IMR-90 (cell line): ENCODE results near the gene AGAP1. TPM values are rescaled to one million over a fixed set of nuclear protein-coding genes. Genes with fewer than 3 reads are reported as not detected.

ENCODE experiments used
- ATAC-seq: fragments of 200-7000 bp; cut with Tn5 transposase; 2 replicates; pipeline ENCODE4 v1.9.1; 2020; ENCODE audit warnings: low read depth, mild to moderate bottlenecking, moderate library complexity
- BruUV-seq: library from RNA; stranded (reverse); fragments of 400-500 nt; replicated peaks from 2 replicates; lab custom pipeline; 2021; lab: Mats Ljungman, UMichigan
- CTCF ChIA-PET: fragments of 300-600 bp; formaldehyde crosslinking; extraction: SDS; loops from one replicate; lab custom pipeline; 2021; ENCODE audit warnings: antibody characterized with exemption; lab: Yijun Ruan, JAX
- POLR2A ChIA-PET: fragments of 300-600 bp; sonication (Branson Sonifier 250); formaldehyde crosslinking; loops from one replicate; lab custom pipeline; 2022; ENCODE audit warnings: antibody characterized with exemption; ENCODE audit not compliant: unreplicated experiment; lab: Charles Lee
- DNase-seq: peaks from one replicate; pipeline ENCODE4 v3.0.0; 2013
- H2AFZ ChIP-seq: replicated peaks from 2 replicates; pipeline ENCODE3; 2013; ENCODE audit warnings: low read length, mild to moderate bottlenecking; ENCODE audit not compliant: poor library complexity
- H2AK5ac ChIP-seq: 2 replicates; pipeline ENCODE4 v1.6.1; 2013; ENCODE audit warnings: low read depth, low read length, inconsistent platforms
- H2AK9ac ChIP-seq: replicated peaks from 2 replicates; pipeline ENCODE3; 2013; ENCODE audit warnings: mild to moderate bottlenecking, low read depth, low read length, moderate library complexity; ENCODE audit not compliant: poor library complexity
- H2BK120ac ChIP-seq: 2 replicates; pipeline ENCODE4 v1.6.1; 2013; ENCODE audit warnings: low read depth, low read length, inconsistent platforms
- H2BK15ac ChIP-seq: 3 replicates; pipeline ENCODE4 v1.6.1; 2013; ENCODE audit warnings: low read depth, low read length, inconsistent platforms
- H2BK20ac ChIP-seq: 2 replicates; pipeline ENCODE4 v1.6.1; 2013; ENCODE audit warnings: low read depth, mild to moderate bottlenecking, inconsistent platforms, low read length, moderate library complexity
- H2BK5ac ChIP-seq: 2 replicates; pipeline ENCODE4 v1.6.1; 2013; ENCODE audit warnings: mild to moderate bottlenecking, low read depth, low read length, inconsistent platforms; ENCODE audit not compliant: poor library complexity, severe bottlenecking
- H3K14ac ChIP-seq: replicated peaks from 2 replicates; pipeline ENCODE4 v1.6.1; 2013; ENCODE audit warnings: low read depth, low read length, inconsistent platforms
- H3K18ac ChIP-seq: 2 replicates; pipeline ENCODE4 v1.6.1; 2013; ENCODE audit warnings: low read depth, low read length, control low read depth
- H3K23ac ChIP-seq: 2 replicates; pipeline ENCODE4 v1.6.1; 2013; ENCODE audit warnings: low read depth, low read length, inconsistent platforms
- H3K27ac ChIP-seq: 2 replicates; pipeline ENCODE4 v1.5.1; 2013; ENCODE audit warnings: mild to moderate bottlenecking, control low read depth, low read length; ENCODE audit not compliant: insufficient read depth
- H3K27me3 ChIP-seq: 2 replicates; pipeline ENCODE4 v1.6.1; 2013; ENCODE audit warnings: low read length; ENCODE audit not compliant: control insufficient read depth, insufficient read depth
- H3K36me3 ChIP-seq: 2 replicates; pipeline ENCODE4 v1.6.1; 2013; ENCODE audit warnings: low read length, mixed read lengths; ENCODE audit not compliant: control insufficient read depth, insufficient read depth
- H3K4ac ChIP-seq: 2 replicates; pipeline ENCODE4 v1.6.1; 2013; ENCODE audit warnings: low read depth, low read length, inconsistent platforms
- H3K4me1 ChIP-seq: 2 replicates; pipeline ENCODE4 v1.6.1; 2013; ENCODE audit warnings: low read length, mixed read lengths; ENCODE audit not compliant: control insufficient read depth, insufficient read depth
- H3K4me2 ChIP-seq: 2 replicates; pipeline ENCODE4 v1.6.1; 2013; ENCODE audit warnings: low read depth, mild to moderate bottlenecking, control low read depth, low read length, moderate library complexity
- H3K4me3 ChIP-seq: 2 replicates; pipeline ENCODE4 v1.5.1; 2013; ENCODE audit warnings: low read depth, mild to moderate bottlenecking, control low read depth, low read length, moderate library complexity; ENCODE audit not compliant: insufficient read depth
- H3K56ac ChIP-seq: 2 replicates; pipeline ENCODE4 v1.6.1; 2013; ENCODE audit warnings: low read length, inconsistent platforms; ENCODE audit not compliant: insufficient read depth; ENCODE audit errors: extremely low read depth
- H3K79me1 ChIP-seq, 2 experiments: 2 replicates each; pipeline ENCODE4 v1.6.1; 2013; ENCODE audit warnings: low read length in 2 of 2, inconsistent platforms in 1 of 2, low read depth in 1 of 2
- H3K9ac ChIP-seq: 2 replicates; pipeline ENCODE4 v1.6.1; 2013; ENCODE audit warnings: low read depth, low read length, control low read depth
- H3K9me1 ChIP-seq: 2 replicates; pipeline ENCODE4 v1.6.1; 2013; ENCODE audit warnings: low read length, inconsistent platforms; ENCODE audit not compliant: insufficient read depth
- H3K9me3 ChIP-seq: 2 replicates; pipeline ENCODE4 v1.6.1; 2013; ENCODE audit warnings: low read length; ENCODE audit not compliant: control insufficient read depth, insufficient read depth
- H4K20me1 ChIP-seq: 2 replicates; pipeline ENCODE4 v1.6.1; 2013; ENCODE audit warnings: low read length, inconsistent platforms; ENCODE audit not compliant: insufficient read depth
- H4K5ac ChIP-seq: 2 replicates; pipeline ENCODE4 v1.6.1; 2013; ENCODE audit warnings: mild to moderate bottlenecking, low read depth, low read length, control low read depth
- H4K8ac ChIP-seq, 2 experiments: 2 replicates each; pipeline ENCODE4 v1.6.1; 2013; ENCODE audit warnings: low read depth in 2 of 2, low read length in 2 of 2, control low read depth in 1 of 2, inconsistent platforms in 1 of 2
- H4K91ac ChIP-seq: 2 replicates; pipeline ENCODE4 v1.6.1; 2013; ENCODE audit warnings: low read depth, low read length, inconsistent platforms; ENCODE audit not compliant: insufficient read depth
- BHLHE40 ChIP-seq: fragments of 150-350 bp; IDR thresholded peaks from 2 replicates; pipeline ENCODE4 v1.6.1; 2016; ENCODE audit warnings: mild to moderate bottlenecking, low read depth, low read length
- CEBPB ChIP-seq: IDR thresholded peaks from 2 replicates; pipeline ENCODE4 v1.6.1; 2012; ENCODE audit warnings: low read depth, low read length, improper control_type of control experiment
- CHD1 ChIP-seq: IDR thresholded peaks from 2 replicates; pipeline ENCODE4 v1.6.1; 2012; ENCODE audit warnings: low read depth, low read length, improper control_type of control experiment
- CTCF ChIP-seq: conservative IDR thresholded peaks from 2 replicates; pipeline ENCODE4 v1.5.1; 2012; ENCODE audit warnings: mild to moderate bottlenecking, low read depth, low read length, improper control_type of control experiment
- ELK1 ChIP-seq: fragments of 150-350 bp; IDR thresholded peaks from 2 replicates; pipeline ENCODE4 v1.6.1; 2016; ENCODE audit warnings: low read depth, mild to moderate bottlenecking, low read length, moderate library complexity, borderline replicate concordance
- FOS ChIP-seq: fragments of 150-350 bp; IDR thresholded peaks from 2 replicates; pipeline ENCODE4 v1.6.1; 2016; ENCODE audit warnings: low read depth, low read length
- MAFK ChIP-seq: IDR thresholded peaks from 2 replicates; pipeline ENCODE4 v1.6.1; 2012; ENCODE audit warnings: low read depth, low read length, improper control_type of control experiment
- MAZ ChIP-seq: IDR thresholded peaks from 2 replicates; pipeline ENCODE4 v1.6.1; 2012; ENCODE audit warnings: low read depth, mild to moderate bottlenecking, low read length, improper control_type of control experiment, moderate library complexity, borderline replicate concordance
- MXI1 ChIP-seq: IDR thresholded peaks from 2 replicates; pipeline ENCODE4 v1.6.1; 2012; ENCODE audit warnings: low read depth, mild to moderate bottlenecking, low read length, moderate library complexity, borderline replicate concordance
- NFE2L2 ChIP-seq: fragments of 150-350 bp; IDR thresholded peaks from 2 replicates; pipeline ENCODE4 v1.6.1; 2016; ENCODE audit warnings: low read depth, mild to moderate bottlenecking, low read length
- POLR2A ChIP-seq: IDR thresholded peaks from 2 replicates; pipeline ENCODE4 v1.6.1; 2012; ENCODE audit warnings: mild to moderate bottlenecking, low read depth, low read length
- RAD21 ChIP-seq: IDR thresholded peaks from 2 replicates; pipeline ENCODE4 v1.6.1; 2012; ENCODE audit warnings: low read length, improper control_type of control experiment
- RCOR1 ChIP-seq: IDR thresholded peaks from 2 replicates; pipeline ENCODE4 v1.6.1; 2012; ENCODE audit warnings: mild to moderate bottlenecking, low read length, improper control_type of control experiment; ENCODE audit not compliant: insufficient replicate concordance
- RFX5 ChIP-seq: IDR thresholded peaks from 2 replicates; pipeline ENCODE4 v1.8.0; 2012; ENCODE audit warnings: low read depth, mild to moderate bottlenecking, low read length, moderate library complexity
- SMC3 ChIP-seq: fragments of 150-350 bp; IDR thresholded peaks from 2 replicates; pipeline ENCODE4 v1.6.1; 2016; ENCODE audit warnings: low read depth, mild to moderate bottlenecking, antibody characterized with exemption, low read length, moderate library complexity
- WGBS, 2 experiments: methylation state at CpG; one replicate each; pipeline versions ENCODE4 v1.1.5 to v1.1.7; 2013; ENCODE audit warnings: missing lambda C conversion rate in 2 of 2; ENCODE audit not compliant: insufficient read length in 1 of 2; ENCODE audit errors: extremely low coverage in 2 of 2; 5-methylcytosine and 5-hydroxymethylcytosine counted together
- dilution Hi-C: fragments of 300-500 bp; cut with HindIII; formaldehyde crosslinking; loops from one replicate; pipeline ENCODE4 v1.14.3; 2018; ENCODE audit warnings: low sequenced_read_pairs; ENCODE audit not compliant: unreplicated experiment
- in situ Hi-C: fragments of 300-500 bp; cut with MboI; formaldehyde crosslinking; loops from 3 replicates; pipeline ENCODE4 v1.14.3; 2019; ENCODE audit warnings: low sequenced_read_pairs, inconsistent platforms, mixed read lengths
- intact Hi-C: fragments of 100-400 bp; cut with micrococcal nuclease; formaldehyde crosslinking; loops from 2 replicates; pipeline ENCODE4 v1.10.0; 2022
- polyA plus RNA-seq, 3 experiments: library from polyadenylated mRNA; depleted of rRNA; stranded (reverse); fragments of >200 nt; gene quantifications; 2 replicates each; pipeline ENCODE4 v1.2.3, GENCODE V29; 2012; ENCODE audit warnings: low replicate concordance in 1 of 3
- total RNA-seq: library from RNA; depleted of rRNA; stranded (reverse); fragments of >200 nt; gene quantifications from 2 replicates; pipeline ENCODE4 v1.2.3, GENCODE V29; 2012
- TF ChIP-seq, protein P1 (sequence below): fragments of 150-350 bp; IDR thresholded peaks from 2 replicates; pipeline ENCODE4 v1.6.1; 2017; ENCODE audit warnings: mild to moderate bottlenecking, antibody characterized with exemption, low read length, low read depth

Gene AGAP1
- total and polyA plus RNA-seq, 2 of the 4 experiments (the other 2 are of a cell fraction): 15.1 to 16.4 TPM

DNA sequence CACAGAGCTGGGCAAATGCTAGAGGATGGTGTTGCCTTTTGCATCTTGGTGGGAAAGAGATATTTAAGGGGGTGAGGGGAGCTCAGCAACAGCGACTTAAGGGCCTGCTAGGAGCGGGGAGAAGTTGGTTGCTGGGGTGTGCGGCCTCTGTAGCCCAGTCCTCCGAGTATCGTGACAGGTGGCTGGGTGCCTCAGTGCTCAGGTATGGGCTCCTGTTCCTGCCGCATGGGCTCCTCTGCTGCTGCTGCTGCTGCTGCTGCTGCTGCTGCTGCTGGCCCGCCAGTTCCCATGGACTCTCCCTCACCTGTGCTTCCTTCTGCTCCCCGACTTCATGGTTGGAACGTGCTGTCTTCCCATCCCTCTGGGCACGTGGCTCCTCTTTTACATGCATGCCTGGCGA is 22.0 kb downstream of the AGAP1 start:
- peaks cover 73% of the 10 kb centered on the region for H4K20me1 ChIP-seq
- H3K79me1 ChIP-seq: peaks cover 44 to 76% of the 10 kb centered on the region in 2 experiments
- DNase-seq (no peak), ATAC-seq (no peak)
- in situ Hi-C loops: no loop called here
- no peak for TF ChIP-seq MAFK
- TF ChIP-seq NFE2L2: no peak
- TF ChIP-seq POLR2A: no peak
- no peak for TF ChIP-seq BHLHE40
- no peak for TF ChIP-seq CHD1
- no peak for TF ChIP-seq CEBPB
- no peak for TF ChIP-seq CTCF
- TF ChIP-seq RFX5: no peak
- no peak for TF ChIP-seq MXI1
- TF ChIP-seq SMC3: no peak
- TF ChIP-seq ELK1: no peak
- no peak for TF ChIP-seq MAZ
- no peak for TF ChIP-seq FOS
- TF ChIP-seq RAD21: no peak
- TF ChIP-seq, protein P1, sequence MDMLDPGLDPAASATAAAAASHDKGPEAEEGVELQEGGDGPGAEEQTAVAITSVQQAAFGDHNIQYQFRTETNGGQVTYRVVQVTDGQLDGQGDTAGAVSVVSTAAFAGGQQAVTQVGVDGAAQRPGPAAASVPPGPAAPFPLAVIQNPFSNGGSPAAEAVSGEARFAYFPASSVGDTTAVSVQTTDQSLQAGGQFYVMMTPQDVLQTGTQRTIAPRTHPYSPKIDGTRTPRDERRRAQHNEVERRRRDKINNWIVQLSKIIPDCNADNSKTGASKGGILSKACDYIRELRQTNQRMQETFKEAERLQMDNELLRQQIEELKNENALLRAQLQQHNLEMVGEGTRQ: no peak
- TF ChIP-seq RCOR1: no peak
- H2BK20ac ChIP-seq: no peak overlapping the region
- no peak overlapping the region for H3K14ac ChIP-seq
- H3K27me3 ChIP-seq: no peaks in the 10 kb centered on the region
- H3K4ac ChIP-seq: no peak overlapping the region
- no peak overlapping the region for H3K4me3 ChIP-seq
- no peak overlapping the region for H4K8ac ChIP-seq
- no peak overlapping the region for H4K5ac ChIP-seq
- H2AK5ac ChIP-seq: no peak overlapping the region
- H2BK5ac ChIP-seq: no peak overlapping the region
- H3K23ac ChIP-seq: no peak overlapping the region
- no peak overlapping the region for H3K18ac ChIP-seq
- no peak overlapping the region for H3K56ac ChIP-seq
- H3K4me1 ChIP-seq: peaks cover 8% of the 10 kb centered on the region; the same call in 1 of the 2 replicates
- no peaks in the 10 kb centered on the region for H3K36me3 ChIP-seq
- WGBS, 2 experiments: 97% methylated on average over 8 of the region's 11 CpGs; no CpG with 5 or more reads in 1 of the 2 experiments
- no peak overlapping the region for H3K27ac ChIP-seq
- H3K4me2 ChIP-seq: no peak overlapping the region
- no peak overlapping the region for H2AK9ac ChIP-seq
- ChIA-PET CTCF (no interaction called here), POLR2A (no interaction called here)
- no TSS peak for BruUV-seq
- intact Hi-C loops: no loop called here
- no peak overlapping the region for H2BK15ac ChIP-seq
- H4K91ac ChIP-seq: no peak overlapping the region
- no peak overlapping the region for H3K9ac ChIP-seq
- H3K9me1 ChIP-seq: peaks cover 8% of the 10 kb centered on the region
- H2BK120ac ChIP-seq: no peak overlapping the region
- no peak overlapping the region for H2AFZ ChIP-seq
- dilution Hi-C loops: no loop called here
- H3K9me3 ChIP-seq: no peaks in the 10 kb centered on the region
